Measurements from ENCODE around the gene GSTA5. TPM values are rescaled to one million over a fixed set of nuclear protein-coding genes. Genes with fewer than 3 reads are reported as not detected.
"Not testable (repeated sequence)": the region's sequence is repeated elsewhere in the genome, so short reads cannot be mapped to it uniquely, and the experiment has no call there.

GSTA5 gene
- total RNA-seq, 1 donor from 2014 or later, result not detected

DNA sequence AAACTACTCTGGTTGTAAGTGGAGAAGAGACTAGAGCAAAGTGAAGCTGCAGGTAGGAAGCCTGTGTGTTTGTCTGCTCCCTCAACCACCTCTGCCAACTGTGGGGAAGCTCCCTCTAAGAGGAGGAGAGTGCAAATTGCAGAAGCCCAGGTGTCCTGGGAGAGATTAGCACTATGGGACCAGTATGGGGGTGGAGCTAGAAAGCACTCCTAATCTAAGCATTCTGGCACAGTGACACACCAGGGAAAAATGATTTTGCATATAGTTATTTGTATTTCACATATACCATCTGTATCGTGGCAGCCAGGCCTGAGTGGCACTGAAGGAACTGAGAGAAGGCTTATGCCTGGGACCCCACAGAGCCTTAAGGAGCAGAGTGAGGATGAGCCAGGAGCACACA, 49.8 kb downstream of the GSTA5 start:
- H3K4me3 ChIP-seq (ENCODE audit: low read depth, low read length), result no peak overlapping the region
- no peak for TF ChIP-seq CTCF (conservative IDR thresholded peaks at IDR 0.05; ENCODE audit: low read depth, low read length)
- DNase-seq (ENCODE audit: low read depth), result no peak

GRCh38 chr6:52789658-52790057, 51.0 kb downstream of the GSTA5 start:
- not testable (repeated sequence) for DNase-seq (ENCODE audit: low read depth)

GRCh38 chr6:52788478-52788877, 52.1 kb downstream of the GSTA5 start:
- no peak for DNase-seq (ENCODE audit: low read depth)
- no peak overlapping the region for H3K4me3 ChIP-seq (ENCODE audit: low read depth, low read length)
- TF ChIP-seq CTCF (conservative IDR thresholded peaks at IDR 0.05; ENCODE audit: low read depth, low read length), result no peak

More at GRCh38 chr6:52789658-52790057, 51.0 kb downstream of the GSTA5 start:
- not testable (repeated sequence) for H3K4me3 ChIP-seq (ENCODE audit: low read depth, low read length)

GRCh38 chr6:52787917-52788316, 52.7 kb downstream of the GSTA5 start:
- no peak for DNase-seq (ENCODE audit: low read depth)
- TF ChIP-seq CTCF (conservative IDR thresholded peaks at IDR 0.05; ENCODE audit: low read depth, low read length), result no peak

DNA sequence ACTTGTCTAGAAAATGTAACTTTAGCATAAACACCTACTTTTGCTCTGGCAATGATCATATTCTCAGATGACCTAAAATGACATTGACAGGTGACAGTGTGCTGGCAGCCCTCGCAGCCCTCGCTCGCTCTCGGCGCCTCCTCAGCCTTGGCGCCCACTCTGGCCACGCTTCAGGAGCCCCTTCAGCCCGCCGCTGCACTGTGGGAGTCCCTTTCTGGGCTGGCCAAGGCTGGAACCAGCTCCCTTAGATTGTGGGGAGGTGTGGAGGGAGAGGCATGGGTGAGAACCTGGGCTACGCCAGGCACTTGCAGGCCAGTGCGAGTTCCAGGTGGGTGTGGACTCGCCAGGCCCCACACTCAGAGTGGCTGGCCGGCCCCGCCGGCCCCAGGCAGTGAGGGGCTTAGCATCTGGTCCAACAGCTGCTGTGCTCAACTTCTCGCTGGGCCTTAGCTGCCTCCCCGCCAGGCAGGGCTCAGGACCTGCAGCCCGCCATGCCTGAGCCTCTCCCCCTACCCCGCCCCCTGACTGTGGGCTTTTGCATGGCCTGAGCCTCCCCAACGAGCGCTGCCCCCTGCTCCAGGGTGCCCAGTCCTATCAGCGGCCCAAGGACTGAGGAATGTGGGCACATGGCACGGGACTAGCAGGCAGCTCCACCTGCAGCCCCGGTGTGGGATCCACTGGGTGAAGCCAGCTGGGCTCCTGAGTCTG, 54.2 kb downstream of the GSTA5 start:
- no peak for DNase-seq (ENCODE audit: low read depth)
- no peak for TF ChIP-seq CTCF (conservative IDR thresholded peaks at IDR 0.05; ENCODE audit: low read depth, low read length)
- no peak overlapping the region for H3K4me3 ChIP-seq (ENCODE audit: low read depth, low read length)

More at GRCh38 chr6:52787917-52788316, 52.7 kb downstream of the GSTA5 start:
- no peak overlapping the region for H3K4me3 ChIP-seq (ENCODE audit: low read depth, low read length)

DNA sequence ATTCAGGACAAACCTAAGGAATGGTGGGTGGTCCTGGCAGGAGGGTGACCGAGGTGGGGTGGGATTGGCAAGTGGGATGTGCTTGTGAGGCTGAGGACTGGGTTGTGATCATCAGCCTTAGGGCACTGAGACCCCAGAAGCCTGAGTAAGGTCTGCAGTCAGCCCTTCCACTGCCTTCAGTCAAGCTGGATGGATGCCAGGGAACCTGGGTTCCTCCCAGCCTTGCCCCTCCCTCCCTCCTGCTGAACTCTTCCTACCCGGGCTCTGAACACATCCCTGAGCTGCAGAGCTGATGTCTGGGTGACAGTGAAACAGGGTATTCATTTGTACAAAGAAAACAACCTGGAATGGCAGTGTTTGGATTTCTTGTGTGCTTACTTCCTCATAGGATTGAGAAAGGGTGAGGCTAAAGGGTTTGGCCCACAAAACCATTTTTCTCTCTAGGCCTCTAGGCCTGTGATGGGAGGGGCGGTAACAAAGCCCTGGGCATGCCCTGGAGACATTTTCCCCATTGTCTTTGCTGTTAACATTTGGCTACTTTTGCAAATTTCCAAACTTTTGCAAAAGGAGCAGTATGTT, 57.8 kb downstream of the GSTA5 start:
- not testable (repeated sequence) for H3K4me3 ChIP-seq (ENCODE audit: low read depth, low read length); DNase-seq (ENCODE audit: low read depth)

DNA sequence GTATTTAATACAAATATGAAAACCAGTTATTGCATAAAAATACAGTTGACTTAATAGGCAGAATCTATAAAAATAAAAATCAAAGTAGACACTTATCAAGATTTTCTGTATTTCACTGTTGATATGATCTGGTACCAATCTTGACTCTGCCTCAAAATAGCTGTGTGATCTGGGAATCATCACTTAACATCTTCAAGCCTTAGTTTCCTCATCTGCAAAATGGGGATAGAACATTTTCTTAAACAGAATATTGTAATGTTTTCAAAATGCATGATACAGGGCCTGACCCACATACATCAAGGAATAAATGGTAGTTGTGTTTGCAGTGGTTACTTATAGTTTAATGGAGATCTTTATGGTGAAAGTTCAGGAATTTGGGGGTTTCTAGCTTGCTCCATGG, 58.4 kb downstream of the GSTA5 start:
- H3K4me3 ChIP-seq (ENCODE audit: low read depth, low read length); DNase-seq (ENCODE audit: low read depth): not testable (repeated sequence)

Other genes starting within 250 kb of the GSTA5 start
- gene TMEM14A, start 169.7 kb downstream of the GSTA5 start, total RNA-seq, result 51.8 and 61.6 TPM in 2 replicates
- not detected in 2 replicates for gene GSTA2, start 77.3 kb downstream of the GSTA5 start, total RNA-seq
- gene GSTA1, start 37.0 kb downstream of the GSTA5 start, total RNA-seq, result not detected in 2 replicates
- not detected in 2 replicates for gene GSTA3, start 68.9 kb upstream of the GSTA5 start, total RNA-seq
- 10.5 and 12.1 TPM in 2 replicates for gene GSTA4, start 154.5 kb upstream of the GSTA5 start, total RNA-seq
- gene CILK1, start 221.0 kb upstream of the GSTA5 start, total RNA-seq, result 4.3 and 5.4 TPM in 2 replicates
- 20.7 and 48.8 TPM in 2 replicates for gene FBXO9, start 224.6 kb upstream of the GSTA5 start, total RNA-seq

Data from epithelial cell of proximal tubule (primary cell).